LHCN-M2 (cell line): ENCODE results near the gene PARVA. TPM values are rescaled to one million over a fixed set of nuclear protein-coding genes. Genes with fewer than 3 reads are reported as not detected.

ENCODE experiments used
- DNase-seq: peaks from one replicate; pipeline ENCODE4 v3.0.0-alpha.2; 2012; ENCODE audit warnings: low read depth
- total RNA-seq: library from RNA; depleted of rRNA; stranded (reverse); fragments of >200 nt; gene quantifications from 2 replicates; pipeline ENCODE4 v1.2.3, GENCODE V29; 2014

The PARVA gene
- total RNA-seq, 1 experiment from 2014 or later: 55.7 TPM

- DNase-seq: peak; percentile 78
These were observed 53.7 kb downstream of the PARVA start for GRCh38 chr11:12430954-12431595.

- no peak for DNase-seq
These were observed 55.1 kb downstream of the PARVA start for GRCh38 chr11:12432507-12432906.

GRCh38 chr11:12433121-12433520, 55.8 kb downstream of the PARVA start:
- no peak for DNase-seq

- no peak for DNase-seq
These were observed 56.4 kb downstream of the PARVA start for GRCh38 chr11:12433571-12434324.

GRCh38 chr11:12434325-12434654, 56.9 kb downstream of the PARVA start:
- DNase-seq: no peak

- DNase-seq: no peak
These were observed 57.9 kb downstream of the PARVA start for GRCh38 chr11:12435264-12435663.

GRCh38 chr11:12436266-12436665, 58.9 kb downstream of the PARVA start:
- no peak for DNase-seq

GRCh38 chr11:12438291-12438690, 60.9 kb downstream of the PARVA start:
- DNase-seq: no peak

- DNase-seq: no peak
These were observed 62.2 kb downstream of the PARVA start for GRCh38 chr11:12439615-12440014.

- no peak for DNase-seq
These were observed 63.2 kb downstream of the PARVA start for GRCh38 chr11:12440565-12440964.

GRCh38 chr11:12441231-12441861, 64.0 kb downstream of the PARVA start:
- peak; percentile 56 for DNase-seq

- no peak for DNase-seq
These were observed 67.2 kb downstream of the PARVA start for GRCh38 chr11:12444601-12445000.

GRCh38 chr11:12445001-12445400, 67.6 kb downstream of the PARVA start:
- DNase-seq: no peak

- DNase-seq: no peak
These were observed 69.5 kb downstream of the PARVA start for GRCh38 chr11:12446863-12447262.

- DNase-seq: peak; percentile 82
These were observed 71.0 kb downstream of the PARVA start for GRCh38 chr11:12448131-12448939.

- peak; percentile 59 for DNase-seq
These were observed 72.8 kb downstream of the PARVA start for GRCh38 chr11:12449961-12450715.

GRCh38 chr11:12451179-12451814, 73.9 kb downstream of the PARVA start:
- DNase-seq: no peak

GRCh38 chr11:12453243-12453642, 75.9 kb downstream of the PARVA start:
- DNase-seq: no peak

GRCh38 chr11:12454782-12455181, 77.4 kb downstream of the PARVA start:
- peak; percentile 61 for DNase-seq

GRCh38 chr11:12455938-12456337, 78.6 kb downstream of the PARVA start:
- DNase-seq: no peak
